GM21529 (cell line): ENCODE results near the gene ZNRD2.
"Not testable (repeated sequence)": the region's sequence is repeated elsewhere in the genome, so short reads cannot be mapped to it uniquely, and the experiment has no call there.

ENCODE experiments used
- ATAC-seq: cut with Tn5 transposase; IDR thresholded peaks from one replicate; pipeline ENCODE4 v1.9.1; 2021; ENCODE audit not compliant: unreplicated experiment

The ZNRD2 gene

GRCh38 chr11:65554842-65555430 is 15.3 kb upstream of the ZNRD2 start:
- ATAC-seq = no peak

GRCh38 chr11:65555693-65556231 is 14.5 kb upstream of the ZNRD2 start:
- no peak for ATAC-seq

- ATAC-seq = no peak
These were observed 13.6 kb upstream of the ZNRD2 start for GRCh38 chr11:65556470-65557279.

- ATAC-seq = no peak
These were observed 12.8 kb upstream of the ZNRD2 start for GRCh38 chr11:65557280-65558001.

- ATAC-seq = no peak
These were observed 12.0 kb upstream of the ZNRD2 start, which contains the start of gene LTBP3 for GRCh38 chr11:65558002-65558929. LTBP3 (minus strand) TSS chr11:65558359; CDS start chr11:65557959, 400 bp downstream.

- ATAC-seq = no peak
These were observed 11.3 kb upstream of the ZNRD2 start for GRCh38 chr11:65558930-65559509.

- no peak for ATAC-seq
These were observed 10.7 kb upstream of the ZNRD2 start for GRCh38 chr11:65559535-65559934.

- ATAC-seq = no peak
These were observed 10.2 kb upstream of the ZNRD2 start for GRCh38 chr11:65559951-65560537.

- no peak for ATAC-seq
These were observed 9.5 kb upstream of the ZNRD2 start for GRCh38 chr11:65560555-65561418.

GRCh38 chr11:65562020-65562419 is 8.3 kb upstream of the ZNRD2 start:
- ATAC-seq = no peak

- no peak for ATAC-seq
These were observed 7.5 kb upstream of the ZNRD2 start for GRCh38 chr11:65562788-65563187.

- ATAC-seq = no peak
These were observed 6.7 kb upstream of the ZNRD2 start for GRCh38 chr11:65563601-65564000.

- ATAC-seq = not testable (repeated sequence)
These were observed 5.3 kb upstream of the ZNRD2 start for GRCh38 chr11:65564879-65565559.

GRCh38 chr11:65565624-65566453 is 4.4 kb upstream of the ZNRD2 start:
- no peak for ATAC-seq

GRCh38 chr11:65569164-65569972 is 909 bp upstream of the ZNRD2 start:
- ATAC-seq = peak; percentile 3

GRCh38 chr11:65571420-65571819 is 1.1 kb downstream of the ZNRD2 start:
- ATAC-seq = no peak

GRCh38 chr11:65571940-65572339 is 1.7 kb downstream of the ZNRD2 start:
- no peak for ATAC-seq
